Urinary bladder (tissue), 4 donors: ENCODE data around the gene PTH1R. TPM values are rescaled to one million over a fixed set of nuclear protein-coding genes. Genes with fewer than 3 reads are reported as not detected.

ENCODE experiments used
- DNase-seq: peaks from one replicate; pipeline ENCODE4 v3.0.0-alpha.2; 2015; ENCODE audit errors: extremely low spot score
- H3K27ac ChIP-seq: one replicate; pipeline ENCODE4 v1.5.1; 2013; ENCODE audit warnings: low read depth, mild to moderate bottlenecking, moderate library complexity
- H3K36me3 ChIP-seq: one replicate; pipeline ENCODE4 v1.6.1; 2013; ENCODE audit warnings: mild to moderate bottlenecking, moderate library complexity; ENCODE audit not compliant: insufficient read depth
- H3K4me1 ChIP-seq: one replicate; pipeline ENCODE4 v1.6.1; 2013; ENCODE audit warnings: mild to moderate bottlenecking, moderate library complexity; ENCODE audit not compliant: insufficient read depth
- H3K4me3 ChIP-seq: one replicate; pipeline ENCODE4 v1.5.1; 2013; ENCODE audit warnings: low read depth, low read length
- WGBS: extraction: QIAGEN DNeasy Blood & Tissue Kit; methylation state at CpG from one replicate; pipeline ENCODE4 v1.1.7; 2013; 5-methylcytosine and 5-hydroxymethylcytosine counted together
- polyA plus RNA-seq: library from polyadenylated mRNA; stranded (reverse); fragments of 200-250 nt; gene quantifications from one replicate; pipeline ENCODE4 v1.2.3, GENCODE V29; 2013
- total RNA-seq: library from RNA; depleted of rRNA; stranded (reverse); fragments of >200 nt; gene quantifications from one replicate; pipeline ENCODE4 v1.2.3, GENCODE V29; 2014
- donor health status: healthy with polysubstance abuse.
- donor health status: healthy.

The PTH1R gene
- total and polyA plus RNA-seq, 2 donors: 11.5 to 26.4 TPM

DNA sequence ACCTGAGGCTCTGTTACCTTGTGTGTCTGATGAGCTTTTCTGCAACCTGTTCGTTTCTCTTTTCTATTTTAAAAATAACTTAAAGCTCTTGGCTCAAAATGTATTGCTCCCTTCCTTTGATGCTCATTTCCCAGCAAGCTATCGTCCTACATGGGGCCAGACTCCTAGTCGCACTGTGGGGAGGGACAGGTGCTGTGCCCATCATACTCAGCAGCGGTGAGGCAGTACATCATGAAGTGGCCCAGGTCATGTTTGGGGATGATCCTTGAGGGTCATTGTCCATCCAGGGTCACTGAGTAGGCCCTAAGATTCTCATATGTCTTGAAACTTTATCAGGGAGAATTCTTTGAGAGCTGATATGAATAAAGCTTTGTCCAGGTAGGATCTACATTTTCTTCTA, 41.1 kb downstream of the PTH1R start:
- H3K4me3 ChIP-seq: no peak overlapping the region
- DNase-seq: no peak

DNA sequence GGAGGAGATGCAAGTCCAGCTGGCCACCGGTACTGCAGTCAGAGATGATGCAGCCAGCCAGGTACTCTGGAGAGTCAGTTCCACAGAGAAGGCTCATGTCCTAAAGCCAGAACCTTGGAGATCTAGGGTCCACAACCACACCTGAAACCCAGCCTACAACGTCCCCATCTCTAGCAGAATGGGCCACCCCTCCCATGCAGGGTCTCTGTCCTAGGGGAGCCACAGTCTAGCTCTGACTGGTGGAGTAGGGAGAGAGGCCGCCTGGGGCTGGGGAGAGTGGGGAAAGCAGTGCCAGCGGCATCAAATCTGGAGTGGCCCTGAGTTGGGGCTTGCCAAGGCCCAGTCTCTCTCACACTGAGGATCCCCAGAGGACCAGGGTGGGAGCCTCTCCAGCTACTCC, 43.5 kb downstream of the PTH1R start:
- H3K36me3 ChIP-seq: peaks cover 3% of the 10 kb centered on the region

More for the DNA sequence above, 41.1 kb downstream of the PTH1R start:
- H3K27ac ChIP-seq: no peak overlapping the region
- no peaks in the 10 kb centered on the region for H3K4me1 ChIP-seq
- H3K36me3 ChIP-seq: peaks cover 3% of the 10 kb centered on the region
- 94% methylated on average over 4 of the region's 4 CpGs for WGBS

DNA sequence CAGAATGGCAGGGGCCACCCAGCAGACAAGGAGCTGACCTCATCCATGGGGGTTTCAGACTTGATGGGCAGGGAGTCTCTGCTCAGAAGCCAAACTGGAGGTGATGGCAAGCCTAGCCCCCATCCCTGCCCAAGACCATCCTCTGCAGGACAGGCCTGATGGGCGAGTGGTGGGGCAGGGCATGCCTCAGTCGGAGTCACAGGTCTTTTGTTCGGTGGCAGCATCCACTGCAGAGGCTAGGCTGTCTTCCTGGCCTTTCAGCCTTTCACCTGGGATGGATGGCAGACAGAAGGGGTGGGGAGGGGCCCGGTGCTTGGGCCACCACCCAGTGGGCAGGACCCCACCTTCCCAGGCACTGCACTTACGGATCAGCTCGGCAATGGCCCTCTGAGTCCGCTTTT, 44.4 kb downstream of the PTH1R start:
- DNase-seq: no peak
- Histone ChIP-seq H3K4me3 (no peak overlapping the region), H3K36me3 (peaks cover 3% of the 10 kb centered on the region), H3K4me1 (no peaks in the 10 kb centered on the region), H3K27ac (no peak overlapping the region)
- WGBS: 93% methylated on average over 7 of the region's 7 CpGs

More for the DNA sequence above, 43.5 kb downstream of the PTH1R start:
- Histone ChIP-seq H3K4me3 (no peak overlapping the region), H3K4me1 (no peaks in the 10 kb centered on the region), H3K27ac (no peak overlapping the region)
- 93% methylated on average over 4 of the region's 4 CpGs for WGBS
- no peak for DNase-seq

DNA sequence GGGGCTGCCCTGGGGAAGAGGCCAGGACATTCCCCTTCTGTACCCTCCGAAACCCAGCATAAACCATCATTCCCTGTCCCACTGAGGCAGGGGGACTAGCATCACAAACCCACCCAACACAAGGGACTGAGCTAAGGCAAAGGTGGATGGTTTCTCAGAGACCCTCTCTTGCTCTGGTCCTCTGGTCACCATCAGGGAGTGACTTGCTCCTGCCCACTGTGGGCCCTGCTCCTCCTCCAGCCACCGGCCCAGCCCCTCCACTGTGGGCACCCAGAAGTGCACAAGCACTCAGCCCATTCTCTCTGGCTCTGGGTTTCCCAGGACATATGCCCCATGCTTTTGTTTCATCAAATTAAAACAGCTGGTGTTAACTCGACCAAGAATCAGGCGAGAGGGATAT, 44.9 kb downstream of the PTH1R start:
- WGBS: 94% methylated on average over 4 of the region's 4 CpGs
- peaks cover 3% of the 10 kb centered on the region for H3K36me3 ChIP-seq

DNA sequence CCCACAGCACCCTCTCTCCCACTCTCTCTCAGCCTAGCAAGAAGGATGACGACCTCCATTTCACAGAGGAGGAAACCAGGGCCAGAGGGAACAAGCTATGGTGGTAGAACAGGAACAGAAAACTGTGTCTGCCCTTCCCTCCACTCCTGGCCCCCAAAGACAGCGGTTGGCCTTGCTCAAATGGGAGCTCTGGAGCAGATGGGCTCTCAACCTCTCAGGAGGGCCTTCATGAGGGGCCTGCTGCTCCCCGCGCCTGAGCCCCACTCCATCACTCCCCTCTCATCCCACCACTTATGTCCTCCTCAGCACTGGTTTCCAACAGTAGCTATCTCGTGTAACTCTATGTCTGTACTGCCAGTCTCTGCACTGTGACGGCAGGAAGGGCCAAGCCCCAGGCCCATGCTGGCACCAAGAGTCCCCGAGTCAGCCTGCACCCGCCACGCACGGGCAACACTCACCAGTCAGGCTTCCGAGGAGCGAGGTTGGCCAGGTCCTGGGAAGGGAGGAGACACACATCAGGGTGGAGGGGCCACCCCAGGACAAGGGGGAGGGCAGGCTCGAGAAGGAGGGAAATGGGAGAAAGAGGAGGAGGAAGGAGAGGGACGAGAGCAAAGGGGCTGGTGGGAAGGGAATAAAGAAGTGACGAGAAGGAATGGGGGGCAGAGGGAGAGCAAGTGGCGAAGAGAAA, 45.5 kb downstream of the PTH1R start:
- no peak overlapping the region for H3K4me3 ChIP-seq
- DNase-seq: no peak
- H3K4me1 ChIP-seq: no peaks in the 10 kb centered on the region
- 86% methylated on average over 16 of the region's 16 CpGs for WGBS
- H3K36me3 ChIP-seq: peaks cover 3% of the 10 kb centered on the region
- H3K27ac ChIP-seq: no peak overlapping the region

More for the DNA sequence above, 44.9 kb downstream of the PTH1R start:
- Histone ChIP-seq H3K27ac (no peak overlapping the region), H3K4me3 (no peak overlapping the region), H3K4me1 (no peaks in the 10 kb centered on the region)
- DNase-seq: no peak

DNA sequence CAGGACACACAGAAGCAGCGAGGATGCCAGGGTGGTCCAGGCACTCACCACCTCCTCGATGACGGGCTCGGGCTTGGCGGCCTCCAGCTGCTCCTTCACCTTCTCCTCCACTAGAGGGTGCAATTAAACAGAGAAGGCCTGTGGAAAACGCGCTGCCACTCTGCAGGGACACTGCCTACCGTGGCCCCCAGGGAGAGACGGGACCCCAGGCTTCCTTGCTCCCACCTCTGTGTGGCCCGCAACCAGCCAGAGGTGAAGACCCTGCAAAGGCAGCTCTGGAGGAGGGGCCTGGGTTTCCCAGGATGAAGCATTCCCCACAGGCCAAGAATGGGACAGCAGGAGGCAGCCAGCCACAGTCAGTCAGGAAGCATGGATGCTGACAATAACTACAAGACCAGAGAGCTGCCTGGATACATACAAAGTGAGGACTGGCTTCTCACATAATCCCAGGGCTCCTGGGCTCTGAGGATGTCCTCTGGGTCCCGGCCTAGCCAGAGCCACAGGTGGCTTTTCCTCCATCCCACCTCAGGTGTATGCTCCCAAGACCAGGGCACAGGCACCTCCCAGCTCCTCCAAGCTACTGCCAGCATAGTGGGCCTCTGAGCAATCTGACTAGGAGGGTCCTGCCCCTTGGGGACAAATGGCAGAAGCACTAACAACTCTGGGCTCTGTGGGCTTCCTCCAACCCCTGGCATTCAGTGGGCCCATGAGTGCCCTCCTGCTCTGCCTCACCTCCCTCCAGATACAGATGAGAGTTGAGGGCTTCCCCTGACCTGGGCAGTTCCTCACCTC, 46.2 kb downstream of the PTH1R start:
- H3K4me3 ChIP-seq: no peak overlapping the region
- H3K4me1 ChIP-seq: no peaks in the 10 kb centered on the region
- DNase-seq: no peak
- no peak overlapping the region for H3K27ac ChIP-seq
- peaks cover 3% of the 10 kb centered on the region for H3K36me3 ChIP-seq
- 46% methylated on average over 11 of the region's 11 CpGs for WGBS

DNA sequence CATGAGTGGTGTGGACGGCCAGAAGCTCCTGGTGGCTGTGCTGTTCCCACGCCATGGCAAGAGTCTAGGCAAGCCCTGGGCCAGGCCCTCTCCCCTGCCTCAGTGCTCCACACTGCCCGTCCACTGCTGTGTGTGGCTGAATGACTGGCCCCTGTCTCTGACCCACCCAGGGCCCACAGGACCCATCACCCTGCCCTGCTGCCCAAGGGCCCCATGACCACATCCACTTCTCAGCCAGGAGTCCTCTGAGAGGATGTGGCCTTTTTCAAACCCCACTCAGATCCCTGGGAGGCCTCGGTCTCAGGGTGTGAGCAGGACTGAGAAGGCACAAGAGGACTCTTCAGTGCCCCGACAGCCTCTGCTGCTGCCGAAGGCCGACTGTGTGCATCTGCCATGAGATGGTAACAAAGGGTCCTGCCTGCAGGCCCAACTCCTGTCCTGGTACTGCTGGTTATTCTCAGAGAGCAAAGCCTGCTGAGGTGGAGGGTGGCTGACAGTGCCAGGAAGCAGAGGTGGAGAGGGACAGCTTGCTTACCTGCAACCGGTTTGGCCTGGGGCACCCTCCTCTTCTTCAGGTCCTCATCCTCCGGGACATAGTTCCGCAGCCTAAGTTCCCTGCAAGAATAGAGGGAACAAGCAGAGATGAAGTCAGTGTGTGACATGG, 47.5 kb downstream of the PTH1R start:
- Histone ChIP-seq H3K36me3 (peaks cover 3% of the 10 kb centered on the region), H3K4me1 (no peaks in the 10 kb centered on the region), H3K27ac (no peak overlapping the region), H3K4me3 (no peak overlapping the region)
- DNase-seq: no peak
- WGBS: 93% methylated on average over 10 of the region's 10 CpGs

DNA sequence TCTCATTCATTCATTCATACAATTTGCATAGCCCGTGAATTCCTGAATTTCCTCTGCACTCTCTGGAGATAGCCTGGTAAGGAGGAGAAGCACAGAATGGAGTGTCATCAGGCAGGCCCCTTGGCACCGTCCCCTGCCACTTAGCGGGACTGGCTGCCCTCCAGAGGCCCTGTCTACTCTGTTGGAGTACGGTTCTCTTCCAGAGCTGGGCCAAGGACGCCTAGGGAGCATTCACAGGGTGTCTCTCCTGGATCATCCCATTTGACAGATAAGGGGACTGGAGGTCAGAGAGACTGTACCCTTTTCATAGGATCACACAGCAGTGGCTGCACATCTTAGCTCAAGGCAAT, 48.0 kb downstream of the PTH1R start:
- H3K27ac ChIP-seq: no peak overlapping the region
- no peak overlapping the region for H3K4me3 ChIP-seq
- 71% methylated on average over 5 of the region's 5 CpGs for WGBS
- H3K4me1 ChIP-seq: no peaks in the 10 kb centered on the region
- peaks cover 3% of the 10 kb centered on the region for H3K36me3 ChIP-seq
- DNase-seq: no peak

DNA sequence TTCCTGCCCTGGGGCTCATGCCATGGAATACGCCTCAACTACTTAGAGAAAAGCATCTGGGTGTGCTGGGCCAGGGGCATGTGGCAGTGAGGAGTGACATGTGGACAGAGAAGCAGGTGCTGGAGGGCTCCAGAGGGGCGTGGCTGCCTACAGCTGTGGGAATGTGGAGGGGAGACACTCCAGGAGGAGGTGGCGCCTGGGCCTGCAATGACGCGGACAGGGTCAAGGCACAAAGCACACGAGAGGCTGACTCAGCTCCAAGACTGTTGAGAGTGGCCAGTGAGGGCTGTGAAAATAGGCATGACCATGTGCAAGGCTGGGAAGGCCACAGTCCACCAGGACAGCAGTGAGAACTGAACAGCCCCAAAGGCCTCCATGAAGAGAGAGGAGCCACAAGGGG, 48.5 kb downstream of the PTH1R start:
- Histone ChIP-seq H3K27ac (no peak overlapping the region), H3K36me3 (peaks cover 3% of the 10 kb centered on the region), H3K4me3 (no peak overlapping the region), H3K4me1 (no peaks in the 10 kb centered on the region)
- WGBS: 73% methylated on average over 6 of the region's 6 CpGs
- no peak for DNase-seq

DNA sequence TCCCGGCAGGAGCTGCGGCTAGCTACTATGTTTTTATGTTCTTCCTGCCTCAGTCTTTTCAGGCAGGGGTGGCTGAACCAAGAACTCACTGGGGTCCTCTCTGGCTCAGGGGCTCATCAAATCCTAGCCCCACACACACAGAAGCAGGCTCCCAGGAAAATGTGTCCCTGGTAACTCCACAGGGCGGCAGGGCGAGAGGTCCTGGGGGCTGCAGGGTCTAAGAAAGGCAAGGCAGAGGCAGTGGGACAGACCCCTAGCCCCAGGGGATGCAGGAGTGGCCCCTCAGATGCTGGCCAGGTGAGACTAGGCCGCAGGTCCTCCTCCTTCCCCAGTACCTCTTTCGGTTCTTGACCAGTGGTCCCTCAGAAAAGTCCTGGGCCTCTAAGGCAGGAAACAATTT, 48.9 kb downstream of the PTH1R start:
- Histone ChIP-seq H3K36me3 (peaks cover 3% of the 10 kb centered on the region), H3K27ac (no peak overlapping the region), H3K4me3 (no peak overlapping the region), H3K4me1 (no peaks in the 10 kb centered on the region)
- no peak for DNase-seq
- WGBS: 84% methylated on average over 6 of the region's 6 CpGs

DNA sequence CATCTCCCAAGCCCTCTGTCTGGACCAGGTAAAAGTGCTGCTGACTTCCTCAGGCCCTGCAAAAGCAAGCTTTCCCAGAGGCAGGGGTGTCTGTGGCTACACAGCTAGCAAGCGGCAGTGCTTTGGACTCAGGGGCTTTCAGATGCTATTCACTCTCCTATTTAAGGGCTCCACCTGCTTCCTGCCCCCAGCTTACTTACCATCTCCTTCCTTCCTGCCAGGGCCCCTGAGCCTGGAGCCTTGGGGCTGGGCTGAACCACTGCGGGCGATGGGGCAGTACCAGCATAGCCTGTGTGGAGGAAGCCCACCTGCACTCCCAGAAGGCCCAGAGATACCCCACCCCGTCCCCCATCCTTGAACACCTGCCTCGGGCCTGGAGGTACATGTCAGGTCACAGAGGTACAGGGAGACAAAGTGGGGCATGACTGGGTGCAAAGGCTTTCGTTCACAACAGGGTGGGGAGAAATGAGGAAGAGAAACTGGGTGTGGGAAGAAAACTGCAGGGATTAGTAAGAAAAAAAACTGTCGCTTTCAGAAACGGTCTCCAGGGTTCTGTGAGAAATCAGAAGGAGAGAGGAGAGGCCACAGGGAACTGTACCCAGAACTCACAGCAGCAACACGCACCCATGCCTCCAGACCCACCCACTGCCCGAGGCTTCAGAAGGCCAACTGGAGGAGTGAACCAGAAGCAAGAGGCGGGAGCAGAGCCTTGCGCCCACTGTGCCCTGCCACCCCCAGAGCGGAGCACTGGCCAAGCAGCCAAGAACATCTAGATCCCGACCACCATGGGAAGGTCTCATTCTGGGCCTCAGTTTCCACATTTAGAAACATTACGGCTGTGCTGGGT, 49.6 kb downstream of the PTH1R start:
- 82% methylated on average over 15 of the region's 15 CpGs for WGBS
- DNase-seq: no peak
- no peak overlapping the region for H3K27ac ChIP-seq
- H3K36me3 ChIP-seq: peaks cover 3% of the 10 kb centered on the region
- H3K4me3 ChIP-seq: no peak overlapping the region
- H3K4me1 ChIP-seq: no peaks in the 10 kb centered on the region

DNA sequence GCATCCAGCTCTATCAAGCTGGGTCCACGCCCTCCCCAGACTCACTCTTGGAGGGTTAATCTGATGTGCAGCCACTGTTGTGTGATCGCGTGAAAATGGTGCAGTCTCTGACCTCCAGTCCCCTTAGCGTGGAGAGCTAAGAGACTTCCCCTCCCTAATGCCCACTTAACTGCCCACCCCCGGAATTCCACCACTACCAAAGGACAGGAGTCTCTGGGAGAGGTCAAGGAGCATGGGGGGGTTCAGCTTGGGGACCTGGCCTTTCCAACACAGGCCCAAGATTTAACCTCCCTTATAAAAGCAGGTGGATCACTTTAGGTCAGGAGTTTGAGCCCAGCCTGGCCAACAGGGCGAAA, 50.2 kb downstream of the PTH1R start:
- Histone ChIP-seq H3K27ac (no peak overlapping the region), H3K4me3 (no peak overlapping the region), H3K4me1 (no peaks in the 10 kb centered on the region), H3K36me3 (peaks cover 3% of the 10 kb centered on the region)
- 92% methylated on average over 6 of the region's 6 CpGs for whole genome bisulfite sequencing
- no peak for DNase-seq

DNA sequence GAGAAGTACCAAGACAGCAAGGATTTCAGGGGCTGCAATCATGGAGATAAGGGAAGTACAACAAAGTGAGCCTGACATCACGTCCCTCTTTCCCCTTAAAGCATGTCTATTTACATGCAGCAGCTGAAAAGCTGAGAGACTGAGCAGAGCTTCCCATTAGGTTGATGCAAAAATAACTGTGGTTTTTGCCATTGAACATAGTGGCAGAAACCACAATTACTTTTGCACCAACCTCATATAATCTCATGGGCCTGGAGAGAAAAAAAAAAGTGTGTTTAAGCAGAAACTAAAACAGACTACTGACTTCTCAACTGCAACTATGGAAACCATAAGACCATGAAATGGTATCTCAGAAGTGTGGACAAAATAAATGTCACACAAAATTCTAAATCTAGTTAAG, 50.8 kb downstream of the PTH1R start:
- no peak for DNase-seq
- WGBS: 89% methylated on average over 1 of the region's 1 CpG
- no peaks in the 10 kb centered on the region for H3K4me1 ChIP-seq

More for the DNA sequence above, 50.8 kb downstream of the PTH1R start:
- Histone ChIP-seq H3K27ac (no peak overlapping the region), H3K36me3 (no peaks in the 10 kb centered on the region), H3K4me3 (no peak overlapping the region)
